Panc1 (cell line): ENCODE measurements around the gene RPS2.

Source experiments
- CTCF ChIP-seq: fragments of 450-650 bp; IDR thresholded peaks from 2 replicates; pipeline ENCODE4 v1.5.1; 2017; ENCODE audit warnings: mild to moderate bottlenecking
- POLR2AphosphoS5 ChIP-seq: IDR thresholded peaks from 2 replicates; pipeline ENCODE4 v1.6.1; 2012; ENCODE audit warnings: mild to moderate bottlenecking, low read depth, low read length, moderate library complexity
- REST ChIP-seq, 2 experiments: IDR thresholded peaks; 2 replicates each; pipeline ENCODE4 v1.6.1; 2011 to 2012; ENCODE audit warnings: low read depth in 2 of 2, control low read depth in 1 of 2, low read length in 1 of 2, mild to moderate bottlenecking in 1 of 2, moderate library complexity in 1 of 2; ENCODE audit not compliant: insufficient read depth in 1 of 2
- SIN3A ChIP-seq: IDR thresholded peaks from 2 replicates; pipeline ENCODE4 v1.6.1; 2012; ENCODE audit warnings: low read depth, mild to moderate bottlenecking, low read length, moderate library complexity, borderline replicate concordance; ENCODE audit not compliant: insufficient read depth

- TF ChIP-seq SIN3A, result peak; percentile 95; the same call in 1 of the 2 replicates
- no peak for TF ChIP-seq REST (IDR thresholded peaks at IDR 0.05; ENCODE audit: insufficient read depth in 1 of 2, low read depth in 2 of 2, low read length in 1 of 2)
- peak; percentile 77; the same call in 1 of the 2 replicates for TF ChIP-seq CTCF
- peak; percentile 46 for TF ChIP-seq POLR2AphosphoS5
Measured at GRCh38 chr16:1983544-1984346, 19.1 kb upstream of the RPS2 start, which contains the start of gene GFER.
